Esophagus (tissue), 2 donors: ENCODE measurements around the gene EIF4G3. TPM values are rescaled to one million over a fixed set of nuclear protein-coding genes. Genes with fewer than 3 reads are reported as not detected.
"Not testable (repeated sequence)": the region's sequence is repeated elsewhere in the genome, so short reads cannot be mapped to it uniquely, and the experiment has no call there.

Experiments used
- H3K27ac ChIP-seq, 2 donors: one replicate each; pipeline ENCODE4 v1.5.1; 2013; ENCODE audit warnings: low read depth in 2 of 2, mild to moderate bottlenecking in 2 of 2, inconsistent platforms in 1 of 2, low read length in 1 of 2, moderate library complexity in 1 of 2
- H3K27me3 ChIP-seq, 2 donors: one replicate each; pipeline ENCODE4 v1.6.1; 2013; ENCODE audit warnings: low read length in 2 of 2, control low read depth in 1 of 2, mild to moderate bottlenecking in 1 of 2; ENCODE audit not compliant: insufficient read depth in 2 of 2, control insufficient read depth in 1 of 2
- H3K36me3 ChIP-seq, 2 donors: one replicate each; pipeline ENCODE4 v1.6.1; 2013; ENCODE audit warnings: low read length in 1 of 2; ENCODE audit not compliant: control insufficient read depth in 2 of 2, insufficient read depth in 2 of 2
- H3K4me1 ChIP-seq, 2 donors: one replicate each; pipeline ENCODE4 v1.6.1; 2013; ENCODE audit warnings: low read length in 1 of 2; ENCODE audit not compliant: control insufficient read depth in 2 of 2, insufficient read depth in 2 of 2
- H3K4me3 ChIP-seq, 2 donors: one replicate each; pipeline ENCODE4 v1.5.1; 2013; ENCODE audit warnings: low read length in 2 of 2, mild to moderate bottlenecking in 2 of 2, low read depth in 1 of 2, moderate library complexity in 1 of 2
- H3K9me3 ChIP-seq, 2 donors: one replicate each; pipeline ENCODE4 v1.6.1; 2013; ENCODE audit warnings: mild to moderate bottlenecking in 2 of 2, low read depth in 1 of 2, low read length in 1 of 2, moderate library complexity in 1 of 2; ENCODE audit not compliant: control insufficient read depth in 2 of 2, insufficient read depth in 1 of 2
- WGBS, 2 donors: extraction: QIAGEN DNeasy Blood & Tissue Kit; methylation state at CpG; one replicate each; pipeline ENCODE4 v1.1.7; 2013; 5-methylcytosine and 5-hydroxymethylcytosine counted together
- polyA plus RNA-seq, 2 donors: library from polyadenylated mRNA; stranded (reverse); fragments of 200-250 nt; gene quantifications; one replicate each; pipeline ENCODE4 v1.2.3, GENCODE V29; 2013
- donor health status: healthy with polysubstance abuse.
- donor health status: Bipolar disorder and iron deficiency.

The EIF4G3 gene
- polyA plus RNA-seq, 2 donors: 15.7 to 22.3 TPM

GRCh38 chr1:21099869-21100131, 76.9 kb downstream of the EIF4G3 start:
- H3K27me3 ChIP-seq: no peaks in the 10 kb centered on the region

GRCh38 chr1:21099034-21099868, 77.4 kb downstream of the EIF4G3 start:
- Histone ChIP-seq H3K4me3 (no peak overlapping the region), H3K36me3 (no peaks in the 10 kb centered on the region), H3K27ac (no peak overlapping the region), H3K9me3 (no peaks in the 10 kb centered on the region), H3K4me1 (no peaks in the 10 kb centered on the region), H3K27me3 (no peaks in the 10 kb centered on the region)
- 71 to 81% methylated on average over 2 of the region's 2 CpGs for WGBS, 2 donors

More at GRCh38 chr1:21099869-21100131, 76.9 kb downstream of the EIF4G3 start:
- 94 to 96% methylated on average over 2 of the region's 2 CpGs for WGBS, 2 donors
- Histone ChIP-seq H3K27ac (no peak overlapping the region), H3K4me3 (no peak overlapping the region), H3K9me3 (no peaks in the 10 kb centered on the region), H3K4me1 (no peaks in the 10 kb centered on the region), H3K36me3 (no peaks in the 10 kb centered on the region)

- Histone ChIP-seq H3K27me3 (no peaks in the 10 kb centered on the region), H3K9me3 (no peaks in the 10 kb centered on the region), H3K27ac (no peak overlapping the region), H3K4me3 (no peak overlapping the region), H3K36me3 (no peaks in the 10 kb centered on the region), H3K4me1 (no peaks in the 10 kb centered on the region)
- 88 to 91% methylated on average over 5 of the region's 5 CpGs for WGBS, 2 donors
These were observed 78.3 kb downstream of the EIF4G3 start for GRCh38 chr1:21098186-21098915.

- no peak overlapping the region for H3K4me3 ChIP-seq
- H3K27ac ChIP-seq: no peak overlapping the region
- H3K4me1 ChIP-seq: no peaks in the 10 kb centered on the region
- H3K27me3 ChIP-seq: no peaks in the 10 kb centered on the region
- WGBS, 2 donors: 58 to 85% methylated on average over 1 of the region's 1 CpG
- no peaks in the 10 kb centered on the region for H3K9me3 ChIP-seq
- no peaks in the 10 kb centered on the region for H3K36me3 ChIP-seq
These were observed 79.0 kb downstream of the EIF4G3 start for GRCh38 chr1:21097729-21098128.

- no peaks in the 10 kb centered on the region for H3K4me1 ChIP-seq
- no peak overlapping the region for H3K27ac ChIP-seq
- no peaks in the 10 kb centered on the region for H3K27me3 ChIP-seq
- no peak overlapping the region for H3K4me3 ChIP-seq
- H3K36me3 ChIP-seq: no peaks in the 10 kb centered on the region
- no peaks in the 10 kb centered on the region for H3K9me3 ChIP-seq
These were observed 80.7 kb downstream of the EIF4G3 start for GRCh38 chr1:21095976-21096375.

- H3K36me3 ChIP-seq, H3K27ac ChIP-seq, H3K4me3 ChIP-seq, H3K27me3 ChIP-seq, H3K4me1 ChIP-seq, H3K9me3 ChIP-seq: not testable (repeated sequence)
- 88 to 90% methylated on average over 7 of the region's 9 CpGs for WGBS, 2 donors
These were observed 82.4 kb downstream of the EIF4G3 start for GRCh38 chr1:21094282-21094681.

- not testable (repeated sequence) for H3K36me3 ChIP-seq, H3K4me3 ChIP-seq, H3K27me3 ChIP-seq, H3K9me3 ChIP-seq, H3K4me1 ChIP-seq, H3K27ac ChIP-seq
- WGBS, 2 donors: 86 to 94% methylated on average over 2 of the region's 2 CpGs
These were observed 83.3 kb downstream of the EIF4G3 start for GRCh38 chr1:21093271-21093958.

- not testable (repeated sequence) for H3K4me3 ChIP-seq, H3K27ac ChIP-seq, H3K36me3 ChIP-seq, H3K4me1 ChIP-seq, H3K9me3 ChIP-seq, H3K27me3 ChIP-seq
- WGBS, 2 donors: 100% methylated on average over 1 of the region's 2 CpGs
These were observed 84.2 kb downstream of the EIF4G3 start for GRCh38 chr1:21092545-21092944.

- H3K27ac ChIP-seq, H3K27me3 ChIP-seq, H3K4me3 ChIP-seq, H3K36me3 ChIP-seq, H3K9me3 ChIP-seq, H3K4me1 ChIP-seq: not testable (repeated sequence)
- WGBS, 2 donors: 77 to 84% methylated on average over 11 of the region's 11 CpGs
These were observed 85.5 kb downstream of the EIF4G3 start for GRCh38 chr1:21091053-21091690.
